Spleen (tissue), 11 donors: ENCODE results near the gene RANBP17. TPM values are rescaled to one million over a fixed set of nuclear protein-coding genes. Genes with fewer than 3 reads are reported as not detected.
A peak's percentile ranks its signal among the peaks of the same experiment; 100 is the strongest.

Source experiments
- DNase-seq: peaks from one replicate; pipeline ENCODE4 v3.0.0-alpha.2; 2020
- H3K27ac ChIP-seq, 8 donors: fragments of 200-600 bp; sonication (generic) in 7 of 8; 1 replicate in 4 of 8; 2 replicates in 4 of 8; pipeline versions ENCODE4 v1.5.0 to v1.8.0; 2016 to 2021; ENCODE audit warnings: inconsistent platforms in 4 of 8, mild to moderate bottlenecking in 4 of 8, moderate library complexity in 1 of 8
- H3K27me3 ChIP-seq, 7 donors: fragments of 200-600 bp; sonication (generic) in 6 of 7; replicated peaks in 1 of 7; 1 replicate in 4 of 7; 2 replicates in 3 of 7; pipeline versions ENCODE4 v1.5.0 to v1.8.0; 2016 to 2021; ENCODE audit warnings: inconsistent platforms in 3 of 7, mild to moderate bottlenecking in 1 of 7
- H3K36me3 ChIP-seq, 6 donors: fragments of 200-600 bp; sonication (generic) in 5 of 6; 1 replicate in 4 of 6; 2 replicates in 2 of 6; pipeline versions ENCODE4 v1.5.0 to v1.8.0; 2016 to 2021; ENCODE audit warnings: inconsistent platforms in 2 of 6
- H3K4me1 ChIP-seq, 6 donors: fragments of 200-600 bp; sonication (generic) in 5 of 6; 1 replicate in 3 of 6; 2 replicates in 3 of 6; pipeline versions ENCODE4 v1.5.0 to v1.8.0; 2016 to 2021; ENCODE audit warnings: inconsistent platforms in 3 of 6
- H3K4me3 ChIP-seq, 8 donors: fragments of 200-600 bp; sonication (generic) in 7 of 8; 1 replicate in 4 of 8; 2 replicates in 4 of 8; pipeline versions ENCODE4 v1.5.0 to v1.8.0; 2016 to 2021; ENCODE audit warnings: inconsistent platforms in 4 of 8, mild to moderate bottlenecking in 4 of 8, moderate library complexity in 2 of 8
- H3K9me3 ChIP-seq, 8 donors: fragments of 200-600 bp; sonication (generic) in 7 of 8; 1 replicate in 4 of 8; 2 replicates in 4 of 8; pipeline versions ENCODE4 v1.5.0 to v1.8.0; 2016 to 2021; ENCODE audit warnings: inconsistent platforms in 4 of 8
- POLR2A ChIP-seq, 3 donors: fragments of 450-650 bp; IDR thresholded peaks; one replicate each; pipeline ENCODE4 v1.5.1; 2017; ENCODE audit warnings: antibody characterized with exemption in 3 of 3, mild to moderate bottlenecking in 1 of 3
- POLR2AphosphoS5 ChIP-seq, 3 donors: sonication (generic); formaldehyde crosslinking; IDR thresholded peaks; one replicate each; pipeline ENCODE4 v1.5.1; 2017; ENCODE audit warnings: antibody characterized with exemption in 3 of 3
- WGBS, 5 donors: extraction: QIAGEN DNeasy Blood & Tissue Kit in 3 of 5; methylation state at CpG; one replicate each; pipeline versions ENCODE4 v1.1.5 to v1.1.7; 2013 to 2018; 5-methylcytosine and 5-hydroxymethylcytosine counted together
- intact Hi-C: fragments of 100-400 bp; cut with DNase I; formaldehyde crosslinking; loops from one replicate; pipeline ENCODE4 v1.15.0; 2023; ENCODE audit warnings: low total_unique reads
- polyA plus RNA-seq, 3 donors: library from polyadenylated mRNA; stranded (reverse); fragments of 200-250 nt; gene quantifications; one replicate each; pipeline ENCODE4 v1.2.1, GENCODE V29; 2013
- total RNA-seq, 7 donors: library from RNA; depleted of rRNA in 3 of 7; stranded (reverse); fragments of >200 nt in 3 of 7; fragmentation: NEBNext Ultra II Directional in 4 of 7; extraction: Animal tissue kit (Norgen Biotek cat#: 25700) in 4 of 7; gene quantifications; one replicate each; pipeline versions ENCODE4 v1.1.0 to v1.2.1, GENCODE V29; 2016 to 2021
- TF ChIP-seq, protein P1 (sequence below), 11 experiments: fragments of 200-600 bp in 7 of 11; fragments of 450-650 bp in 4 of 11; sonication (generic) in 4 of 11; IDR thresholded peaks in 8 of 11; conservative IDR thresholded peaks in 3 of 11; 1 replicate in 7 of 11; 2 replicates in 4 of 11; pipeline versions ENCODE4 v1.4.0 to v1.8.0; 2016 to 2021; ENCODE audit warnings: antibody characterized with exemption in 11 of 11, inconsistent platforms in 4 of 11, mild to moderate bottlenecking in 1 of 11
- donor health status: healthy with polysubstance abuse.
- donor health status: DM: no; HTN: no; CAD: no; lungs with moderate emphysema.
- donor health status: DM: no; HTN: no; CAD: no.
- donor health status: Bipolar disorder and iron deficiency.
- donor health status: healthy.
- donor health status: DM: no; HTN: no; CAD: no.
- donor health status: DM: yes; HTN: yes; CAD: no.

The RANBP17 gene
- total and polyA plus RNA-seq, 10 donors = 0.56 to 6.6 (median 3.4) TPM

DNA sequence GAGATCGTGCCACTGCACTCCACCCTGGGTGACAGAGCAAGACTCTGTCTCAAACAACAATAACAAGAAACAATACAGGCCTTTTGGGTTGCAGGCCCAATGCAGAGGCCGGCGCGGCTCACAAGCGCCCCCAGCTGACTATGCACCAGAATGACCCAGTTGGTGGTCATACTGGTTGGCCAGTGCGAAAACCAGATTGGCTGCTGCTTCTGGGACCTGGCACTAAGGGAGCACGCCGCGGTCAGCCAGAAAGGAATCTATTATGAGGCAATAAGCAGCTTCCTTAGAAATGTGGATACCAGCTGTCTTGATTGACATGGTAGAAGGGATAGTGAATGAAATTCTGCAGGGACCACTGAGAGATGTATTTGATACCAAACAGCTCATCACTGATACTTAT, 35.0 kb downstream of the RANBP17 start:
- TF ChIP-seq POLR2A (IDR thresholded peaks at IDR 0.05) (no peak), POLR2AphosphoS5 (IDR thresholded peaks at IDR 0.05) (no peak)
- TF ChIP-seq, protein P1, sequence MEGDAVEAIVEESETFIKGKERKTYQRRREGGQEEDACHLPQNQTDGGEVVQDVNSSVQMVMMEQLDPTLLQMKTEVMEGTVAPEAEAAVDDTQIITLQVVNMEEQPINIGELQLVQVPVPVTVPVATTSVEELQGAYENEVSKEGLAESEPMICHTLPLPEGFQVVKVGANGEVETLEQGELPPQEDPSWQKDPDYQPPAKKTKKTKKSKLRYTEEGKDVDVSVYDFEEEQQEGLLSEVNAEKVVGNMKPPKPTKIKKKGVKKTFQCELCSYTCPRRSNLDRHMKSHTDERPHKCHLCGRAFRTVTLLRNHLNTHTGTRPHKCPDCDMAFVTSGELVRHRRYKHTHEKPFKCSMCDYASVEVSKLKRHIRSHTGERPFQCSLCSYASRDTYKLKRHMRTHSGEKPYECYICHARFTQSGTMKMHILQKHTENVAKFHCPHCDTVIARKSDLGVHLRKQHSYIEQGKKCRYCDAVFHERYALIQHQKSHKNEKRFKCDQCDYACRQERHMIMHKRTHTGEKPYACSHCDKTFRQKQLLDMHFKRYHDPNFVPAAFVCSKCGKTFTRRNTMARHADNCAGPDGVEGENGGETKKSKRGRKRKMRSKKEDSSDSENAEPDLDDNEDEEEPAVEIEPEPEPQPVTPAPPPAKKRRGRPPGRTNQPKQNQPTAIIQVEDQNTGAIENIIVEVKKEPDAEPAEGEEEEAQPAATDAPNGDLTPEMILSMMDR (IDR thresholded peaks at IDR 0.05 in 8 of 11, conservative IDR thresholded peaks at IDR 0.05 in 3 of 11) = no peak
- Histone ChIP-seq H3K27me3 (no peaks in the 10 kb centered on the region), H3K27ac (no peak overlapping the region), H3K36me3 (no peaks in the 10 kb centered on the region), H3K4me1 (no peaks in the 10 kb centered on the region), H3K4me3 (no peak overlapping the region), H3K9me3 (peaks cover 0 to 34% (median 8%) of the 10 kb centered on the region in 8 donors)
- intact Hi-C loops = no loop called here
- 80 to 91% (median 86%) methylated on average over 9 of the region's 9 CpGs for WGBS, 5 donors
- peak; percentile 58 for DNase-seq

DNA sequence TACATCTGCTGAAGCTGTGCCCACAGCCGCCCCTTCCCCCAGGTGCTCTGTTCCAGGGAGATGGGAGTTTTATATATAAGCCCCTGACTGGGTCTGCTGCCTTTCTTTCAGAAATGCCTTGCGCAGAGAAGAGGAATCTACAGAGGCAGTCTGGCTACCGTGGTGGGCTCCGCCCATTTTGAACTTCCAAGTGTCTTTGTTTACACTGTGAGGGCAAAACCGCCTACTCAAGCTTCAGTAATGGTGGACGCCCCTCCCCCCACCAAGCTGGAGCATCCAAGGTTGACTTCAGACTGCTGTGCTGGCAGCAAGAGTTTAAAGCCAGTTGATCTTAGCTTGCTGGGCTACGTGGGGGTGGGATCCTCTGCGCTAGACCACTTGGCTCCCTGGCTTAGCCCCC, 41.3 kb downstream of the RANBP17 start:
- TF ChIP-seq POLR2AphosphoS5 (IDR thresholded peaks at IDR 0.05) (no peak), POLR2A (IDR thresholded peaks at IDR 0.05) (no peak)
- TF ChIP-seq, protein P1 (IDR thresholded peaks at IDR 0.05 in 8 of 11, conservative IDR thresholded peaks at IDR 0.05 in 3 of 11) = no peak
- peak; percentile 29 for DNase-seq
- Histone ChIP-seq H3K36me3 (no peaks in the 10 kb centered on the region), H3K4me3 (no peak overlapping the region), H3K9me3 (peaks cover 0 to 28% (median 8%) of the 10 kb centered on the region in 8 donors), H3K27ac (no peak overlapping the region), H3K27me3 (no peaks in the 10 kb centered on the region), H3K4me1 (no peaks in the 10 kb centered on the region)
- intact Hi-C loops = no loop called here
- WGBS, 5 donors = 85 to 96% (median 93%) methylated on average over 8 of the region's 8 CpGs

DNA sequence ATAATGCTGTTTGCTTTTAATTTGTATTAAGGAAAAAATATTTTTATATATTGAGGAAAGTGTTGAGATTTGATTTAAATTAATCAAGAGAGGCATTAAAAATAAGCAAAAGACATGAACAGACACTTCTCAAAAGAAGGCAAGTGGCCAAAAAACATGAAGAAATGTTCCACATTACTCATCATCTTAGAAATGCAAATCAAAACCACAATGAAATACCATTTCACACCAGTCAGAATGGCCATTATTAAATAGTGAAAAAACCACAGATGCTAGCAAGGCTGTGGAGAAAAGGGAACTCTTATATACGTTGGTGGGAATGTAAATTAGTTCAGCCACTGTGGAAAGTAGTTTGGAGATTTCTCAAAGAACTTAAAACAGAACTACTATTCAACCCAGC, 45.9 kb downstream of the RANBP17 start:
- Histone ChIP-seq H3K27ac (no peak overlapping the region), H3K4me3 (no peak overlapping the region), H3K4me1 (no peaks in the 10 kb centered on the region), H3K36me3 (no peaks in the 10 kb centered on the region), H3K9me3 (no peaks in the 10 kb centered on the region), H3K27me3 (no peaks in the 10 kb centered on the region)
- WGBS, 5 donors = 27 to 50% (median 42%) methylated on average over 1 of the region's 1 CpG
- DNase-seq = no peak
- intact Hi-C loops = no loop called here
- TF ChIP-seq POLR2AphosphoS5 (IDR thresholded peaks at IDR 0.05) (no peak), POLR2A (IDR thresholded peaks at IDR 0.05) (no peak)
- TF ChIP-seq, protein P1 (IDR thresholded peaks at IDR 0.05 in 8 of 11, conservative IDR thresholded peaks at IDR 0.05 in 3 of 11) = no peak

DNA sequence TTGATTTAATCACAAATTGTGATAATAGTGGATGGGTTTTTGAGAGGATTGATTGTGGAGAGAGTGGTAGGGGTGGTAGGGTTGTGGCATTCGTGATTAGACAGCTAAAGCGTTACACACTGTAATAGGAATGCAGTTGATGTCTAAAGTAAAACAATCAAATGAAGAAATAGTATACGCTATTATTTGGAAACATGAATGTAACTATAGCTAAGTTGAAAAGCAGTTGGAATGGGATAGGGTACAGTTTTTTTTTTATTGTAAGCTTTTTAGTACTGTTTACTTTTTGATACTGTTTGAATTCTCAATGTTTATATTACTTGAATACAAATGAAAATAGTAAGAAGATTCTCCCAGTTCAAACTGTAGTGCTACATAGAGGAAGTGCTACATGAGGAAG, 51.8 kb downstream of the RANBP17 start:
- WGBS, 5 donors = 90 to 98% (median 92%) methylated on average over 3 of the region's 3 CpGs
- H3K36me3 ChIP-seq = no peaks in the 10 kb centered on the region
- H3K27me3 ChIP-seq = no peaks in the 10 kb centered on the region
- no peaks in the 10 kb centered on the region for H3K9me3 ChIP-seq
- no peak for DNase-seq
- no peak overlapping the region for H3K4me3 ChIP-seq
- H3K27ac ChIP-seq = no peak overlapping the region
- no peaks in the 10 kb centered on the region for H3K4me1 ChIP-seq
- TF ChIP-seq, protein P1 (IDR thresholded peaks at IDR 0.05 in 8 of 11, conservative IDR thresholded peaks at IDR 0.05 in 3 of 11) = no peak
- TF ChIP-seq POLR2A (IDR thresholded peaks at IDR 0.05) = no peak
- TF ChIP-seq POLR2AphosphoS5 (IDR thresholded peaks at IDR 0.05) = no peak
- intact Hi-C loops = no loop called here
